SK-N-SH (cell line): ENCODE results near the gene UGT1A10. TPM values are rescaled to one million over a fixed set of nuclear protein-coding genes. Genes with fewer than 3 reads are reported as not detected.

Source experiments
- CTCF ChIA-PET: fragments of 300-600, 350-600 bp; formaldehyde crosslinking; extraction: SDS; loops from one replicate; lab custom pipeline; 2021; lab: Yijun Ruan, JAX
- POLR2A ChIA-PET: fragments of 350-600 bp; sonication (Branson Sonifier 250); formaldehyde crosslinking; extraction: SDS; loops from one replicate; lab custom pipeline; 2020; ENCODE audit warnings: antibody characterized with exemption, inconsistent platforms; lab: Yijun Ruan, JAX
- DNase-seq: peaks from one replicate; pipeline ENCODE4 v3.0.0; 2012
- H2AFZ ChIP-seq: fragments of 200-600 bp; sonication (generic); 2 replicates; pipeline ENCODE4 v1.8.1; 2016; ENCODE audit warnings: antibody characterized with exemption, mild to moderate bottlenecking, low read depth
- H3F3A ChIP-seq: fragments of 200-600 bp; sonication (generic); replicated peaks from 2 replicates; pipeline ENCODE3; 2016; ENCODE audit warnings: antibody characterized with exemption, mild to moderate bottlenecking; ENCODE audit not compliant: insufficient read depth
- H3K27ac ChIP-seq, 2 experiments: fragments of 200-500 bp in 1 of 2; fragments of 200-600 bp in 1 of 2; sonication (Bioruptor generic) in 1 of 2; sonication (generic), shearing (Covaris generic) in 1 of 2; 2 replicates each; pipeline versions ENCODE4 v1.5.1 to v1.6.1; 2014 to 2016; ENCODE audit warnings: low read depth in 2 of 2, inconsistent platforms in 1 of 2, low read length in 1 of 2, mild to moderate bottlenecking in 1 of 2, mixed read lengths in 1 of 2
- H3K27me3 ChIP-seq: fragments of 200-600 bp; sonication (generic), shearing (Covaris generic); 2 replicates; pipeline ENCODE4 v1.6.1; 2016; ENCODE audit warnings: mixed run types; ENCODE audit not compliant: insufficient read depth
- H3K36me3 ChIP-seq, 2 experiments: fragments of 200-500 bp in 1 of 2; fragments of 200-600 bp in 1 of 2; sonication (Bioruptor generic) in 1 of 2; sonication (generic) in 1 of 2; replicated peaks in 1 of 2; 2 replicates each; pipeline versions ENCODE3 to v1.5.1; 2014 to 2016; ENCODE audit warnings: low read length in 1 of 2, mild to moderate bottlenecking in 1 of 2; ENCODE audit not compliant: insufficient read depth in 2 of 2, control insufficient read depth in 1 of 2
- H3K4me1 ChIP-seq, 2 experiments: fragments of 200-500 bp in 1 of 2; fragments of 200-600 bp in 1 of 2; sonication (Bioruptor generic) in 1 of 2; sonication (generic), shearing (Covaris generic) in 1 of 2; 2 replicates each; pipeline versions ENCODE4 v1.5.1 to v1.6.1; 2014 to 2016; ENCODE audit warnings: low read depth in 1 of 2, low read length in 1 of 2, mixed run types in 1 of 2; ENCODE audit not compliant: insufficient read depth in 2 of 2, control insufficient read depth in 1 of 2
- H3K4me2 ChIP-seq: fragments of 200-600 bp; sonication (generic), shearing (Covaris generic); 2 replicates; pipeline ENCODE4 v1.6.1; 2017; ENCODE audit warnings: mixed run types
- H3K4me3 ChIP-seq, 2 experiments: fragments of 200-500 bp in 1 of 2; fragments of 200-600 bp in 1 of 2; sonication (Bioruptor generic) in 1 of 2; sonication (generic), shearing (Covaris generic) in 1 of 2; 2 replicates each; pipeline versions ENCODE4 v1.5.1 to v1.8.1; 2014 to 2016; ENCODE audit warnings: low read depth in 2 of 2, inconsistent platforms in 1 of 2, low read length in 1 of 2, mild to moderate bottlenecking in 1 of 2, mixed read lengths in 1 of 2, moderate library complexity in 1 of 2
- H3K79me2 ChIP-seq: fragments of 200-600 bp; sonication (generic); 2 replicates; pipeline ENCODE4 v1.8.1; 2017; ENCODE audit warnings: mild to moderate bottlenecking; ENCODE audit not compliant: insufficient read depth
- H3K9ac ChIP-seq: fragments of 200-600 bp; sonication (generic); 2 replicates; pipeline ENCODE4 v1.6.1; 2017; ENCODE audit warnings: mixed run types
- H3K9me2 ChIP-seq: fragments of 200-600 bp; sonication (generic); 2 replicates; pipeline ENCODE4 v1.6.1; 2017; ENCODE audit warnings: mixed run types
- H3K9me3 ChIP-seq: fragments of 200-600 bp; sonication (generic); 2 replicates; pipeline ENCODE4 v1.6.1; 2017; ENCODE audit warnings: mixed run types, mild to moderate bottlenecking, moderate library complexity
- H4K20me1 ChIP-seq: fragments of 200-600 bp; sonication (generic); 2 replicates; pipeline ENCODE4 v1.6.1; 2017; ENCODE audit warnings: mild to moderate bottlenecking, mixed run types; ENCODE audit not compliant: insufficient read depth
- CHD2 ChIP-seq: fragments of 150-350 bp; IDR thresholded peaks from 2 replicates; pipeline ENCODE4 v1.6.1; 2018; ENCODE audit warnings: low read length; ENCODE audit not compliant: partially characterized antibody
- CTCF ChIP-seq: fragments of 200-600 bp; sonication (generic); IDR thresholded peaks from 2 replicates; pipeline ENCODE4 v1.6.1; 2017; ENCODE audit warnings: antibody characterized with exemption, mild to moderate bottlenecking, moderate library complexity
- EZH2phosphoT487 ChIP-seq: fragments of 200-600 bp; sonication (generic); IDR thresholded peaks from 2 replicates; pipeline ENCODE4 v1.6.1; 2017; ENCODE audit warnings: low read depth, mixed run types, mild to moderate bottlenecking, antibody characterized with exemption, moderate library complexity, borderline replicate concordance
- IRF3 ChIP-seq: fragments of 150-350 bp; IDR thresholded peaks from 2 replicates; pipeline ENCODE4 v1.6.1; 2016; ENCODE audit warnings: mild to moderate bottlenecking, low read depth, low read length
- MAX ChIP-seq: IDR thresholded peaks from 2 replicates; pipeline ENCODE4 v1.4.0; 2012; ENCODE audit warnings: low read depth
- MEF2A ChIP-seq: IDR thresholded peaks from 2 replicates; pipeline ENCODE4 v1.4.0; 2012; ENCODE audit warnings: low read depth, borderline replicate concordance
- RFX5 ChIP-seq: IDR thresholded peaks from 2 replicates; pipeline ENCODE4 v1.6.1; 2012; ENCODE audit warnings: mild to moderate bottlenecking, improper control_type of control experiment, low read length
- RXRA ChIP-seq: IDR thresholded peaks from 2 replicates; pipeline ENCODE4 v1.4.0; 2012; ENCODE audit warnings: low read depth, mild to moderate bottlenecking, borderline replicate concordance
- TCF12 ChIP-seq: IDR thresholded peaks from 2 replicates; pipeline ENCODE4 v1.4.0; 2012
- USF2 ChIP-seq: fragments of 150-350 bp; IDR thresholded peaks from 2 replicates; pipeline ENCODE4 v1.6.1; 2017; ENCODE audit warnings: antibody characterized with exemption, low read length, low read depth, borderline replicate concordance
- ZBTB33 ChIP-seq: IDR thresholded peaks from 2 replicates; pipeline ENCODE4 v1.4.0; 2012; ENCODE audit warnings: low read depth, borderline replicate concordance
- WGBS: methylation state at CpG from one replicate; pipeline ENCODE4 v1.1.6; 2017; ENCODE audit warnings: low lambda C conversion rate; 5-methylcytosine and 5-hydroxymethylcytosine counted together
- polyA plus RNA-seq, 3 experiments: library from polyadenylated mRNA; depleted of rRNA; stranded (reverse); fragments of >200 nt; gene quantifications; 2 replicates each; pipeline ENCODE4 v1.2.3, GENCODE V29; 2012

The UGT1A10 gene
- polyA plus RNA-seq, 1 of the 3 experiments (the other 2 are of a cell fraction), result not detected

GRCh38 chr2:233816771-233817170 is 180.5 kb downstream of the UGT1A10 start:
- no peaks in the 10 kb centered on the region for H3K27me3 ChIP-seq
- no peaks in the 10 kb centered on the region for H3K9me3 ChIP-seq
- no peaks in the 10 kb centered on the region for H3K36me3 ChIP-seq
- POLR2A ChIA-PET, result no interaction called here
- H3K79me2 ChIP-seq, result no peaks in the 10 kb centered on the region
- no peak overlapping the region for H2AFZ ChIP-seq
- H3K9me2 ChIP-seq, result no peaks in the 10 kb centered on the region
- no peaks in the 10 kb centered on the region for H4K20me1 ChIP-seq
- H3K4me2 ChIP-seq, result no peak overlapping the region
- no peak for TF ChIP-seq RXRA
- no peak for TF ChIP-seq EZH2phosphoT487
- TF ChIP-seq TCF12, result no peak
- TF ChIP-seq ZBTB33, result no peak
- TF ChIP-seq MEF2A, result no peak
- TF ChIP-seq CTCF, result no peak
- no peak for TF ChIP-seq CHD2
- TF ChIP-seq IRF3, result no peak
- no peak for TF ChIP-seq MAX
- no peak for TF ChIP-seq USF2
- TF ChIP-seq RFX5, result no peak
- TF ChIP-seq, all 33 proteins: peak for 0
- peak; percentile 49 for DNase-seq
- H3K4me3 ChIP-seq, result no peak overlapping the region
- no peak overlapping the region for H3K9ac ChIP-seq
- peaks cover 0 to 3% of the 10 kb centered on the region in 2 experiments; a peak in 1 of 4 replicates for H3K4me1 ChIP-seq
- 88% methylated on average over 4 of the region's 4 CpGs for WGBS
- peak overlapping the region in 1 of 2 experiments; percentile 36; a peak in 1 of 4 replicates for H3K27ac ChIP-seq
- H3F3A ChIP-seq, result no peaks in the 10 kb centered on the region
- CTCF ChIA-PET, result no interaction called here
